Right renal cortex interstitium (tissue), 3 donors: ENCODE data around the gene SEMA5B. TPM values are rescaled to one million over a fixed set of nuclear protein-coding genes. Genes with fewer than 3 reads are reported as not detected.

Experiments used
- DNase-seq, 3 donors: peaks; one replicate each; pipeline ENCODE4 v3.0.0-alpha.2; 2013; ENCODE audit warnings: low read depth in 3 of 3, low spot score in 2 of 3
- polyA plus RNA-seq, 3 donors: library from polyadenylated mRNA; unstranded; fragments of 120-200 nt; gene quantifications; one replicate each; pipeline ENCODE4 v1.2.1, GENCODE V29; 2013; ENCODE audit not compliant: insufficient read length in 3 of 3

SEMA5B gene, protein sequence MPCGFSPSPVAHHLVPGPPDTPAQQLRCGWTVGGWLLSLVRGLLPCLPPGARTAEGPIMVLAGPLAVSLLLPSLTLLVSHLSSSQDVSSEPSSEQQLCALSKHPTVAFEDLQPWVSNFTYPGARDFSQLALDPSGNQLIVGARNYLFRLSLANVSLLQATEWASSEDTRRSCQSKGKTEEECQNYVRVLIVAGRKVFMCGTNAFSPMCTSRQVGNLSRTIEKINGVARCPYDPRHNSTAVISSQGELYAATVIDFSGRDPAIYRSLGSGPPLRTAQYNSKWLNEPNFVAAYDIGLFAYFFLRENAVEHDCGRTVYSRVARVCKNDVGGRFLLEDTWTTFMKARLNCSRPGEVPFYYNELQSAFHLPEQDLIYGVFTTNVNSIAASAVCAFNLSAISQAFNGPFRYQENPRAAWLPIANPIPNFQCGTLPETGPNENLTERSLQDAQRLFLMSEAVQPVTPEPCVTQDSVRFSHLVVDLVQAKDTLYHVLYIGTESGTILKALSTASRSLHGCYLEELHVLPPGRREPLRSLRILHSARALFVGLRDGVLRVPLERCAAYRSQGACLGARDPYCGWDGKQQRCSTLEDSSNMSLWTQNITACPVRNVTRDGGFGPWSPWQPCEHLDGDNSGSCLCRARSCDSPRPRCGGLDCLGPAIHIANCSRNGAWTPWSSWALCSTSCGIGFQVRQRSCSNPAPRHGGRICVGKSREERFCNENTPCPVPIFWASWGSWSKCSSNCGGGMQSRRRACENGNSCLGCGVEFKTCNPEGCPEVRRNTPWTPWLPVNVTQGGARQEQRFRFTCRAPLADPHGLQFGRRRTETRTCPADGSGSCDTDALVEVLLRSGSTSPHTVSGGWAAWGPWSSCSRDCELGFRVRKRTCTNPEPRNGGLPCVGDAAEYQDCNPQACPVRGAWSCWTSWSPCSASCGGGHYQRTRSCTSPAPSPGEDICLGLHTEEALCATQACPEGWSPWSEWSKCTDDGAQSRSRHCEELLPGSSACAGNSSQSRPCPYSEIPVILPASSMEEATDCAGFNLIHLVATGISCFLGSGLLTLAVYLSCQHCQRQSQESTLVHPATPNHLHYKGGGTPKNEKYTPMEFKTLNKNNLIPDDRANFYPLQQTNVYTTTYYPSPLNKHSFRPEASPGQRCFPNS
- polyA plus RNA-seq = 10 to 100 TPM; 17.5 to 25.6 (median 23.4) TPM

DNA sequence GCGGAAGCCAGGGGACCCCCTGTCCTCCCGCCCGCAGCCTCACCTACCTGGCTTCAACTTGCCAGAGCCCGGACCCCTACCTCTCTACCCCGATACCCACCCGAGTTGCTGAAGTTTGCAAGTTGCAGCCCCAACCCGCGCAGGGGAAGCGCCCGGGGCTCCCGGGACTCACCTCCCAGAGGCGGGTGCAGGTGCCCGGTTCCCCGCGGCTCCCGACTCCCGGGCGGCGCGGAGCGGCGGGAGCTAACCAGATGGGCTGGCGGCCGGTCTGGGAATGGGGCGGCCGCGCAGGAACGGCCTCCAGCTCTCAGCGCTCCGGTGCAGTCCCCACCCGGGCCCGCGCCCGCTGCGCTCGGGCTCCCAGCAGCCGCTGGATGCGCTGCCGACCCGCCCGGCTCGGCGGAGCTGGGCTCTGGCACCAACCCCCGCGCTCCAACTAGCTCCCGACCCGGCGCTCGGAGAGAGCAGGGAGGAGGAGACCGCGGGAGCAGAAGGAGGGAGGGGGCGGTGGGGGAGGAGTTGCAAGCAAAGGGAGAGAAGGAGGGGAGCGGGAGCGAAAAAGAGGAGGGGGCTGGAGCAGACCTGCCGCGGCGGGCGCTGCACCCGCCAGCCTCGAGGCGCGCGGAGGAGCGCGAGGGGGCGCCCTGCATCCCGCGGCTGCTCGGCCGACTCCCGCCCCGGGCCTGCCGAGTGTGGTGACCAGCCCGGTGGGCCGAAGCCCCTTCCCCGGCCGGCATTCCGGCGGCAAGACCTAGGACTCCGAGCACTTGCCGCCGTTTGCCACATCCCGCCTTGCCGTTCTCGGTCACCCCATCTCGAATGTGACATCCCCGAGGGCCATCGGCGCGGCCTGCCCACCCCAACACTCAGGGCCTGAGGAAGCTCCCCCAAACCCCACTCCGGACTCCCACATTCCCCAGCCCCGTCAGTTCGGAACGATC lies at the start of gene SEMA5B:
Gene SEMA5B (minus strand): TSS at position 472 of the 941 bp plus-strand sequence. CDS start 66,500 bp downstream, outside the sequence.
- DNase-seq = peak in 1 of 3 donors; percentile 58

DNA sequence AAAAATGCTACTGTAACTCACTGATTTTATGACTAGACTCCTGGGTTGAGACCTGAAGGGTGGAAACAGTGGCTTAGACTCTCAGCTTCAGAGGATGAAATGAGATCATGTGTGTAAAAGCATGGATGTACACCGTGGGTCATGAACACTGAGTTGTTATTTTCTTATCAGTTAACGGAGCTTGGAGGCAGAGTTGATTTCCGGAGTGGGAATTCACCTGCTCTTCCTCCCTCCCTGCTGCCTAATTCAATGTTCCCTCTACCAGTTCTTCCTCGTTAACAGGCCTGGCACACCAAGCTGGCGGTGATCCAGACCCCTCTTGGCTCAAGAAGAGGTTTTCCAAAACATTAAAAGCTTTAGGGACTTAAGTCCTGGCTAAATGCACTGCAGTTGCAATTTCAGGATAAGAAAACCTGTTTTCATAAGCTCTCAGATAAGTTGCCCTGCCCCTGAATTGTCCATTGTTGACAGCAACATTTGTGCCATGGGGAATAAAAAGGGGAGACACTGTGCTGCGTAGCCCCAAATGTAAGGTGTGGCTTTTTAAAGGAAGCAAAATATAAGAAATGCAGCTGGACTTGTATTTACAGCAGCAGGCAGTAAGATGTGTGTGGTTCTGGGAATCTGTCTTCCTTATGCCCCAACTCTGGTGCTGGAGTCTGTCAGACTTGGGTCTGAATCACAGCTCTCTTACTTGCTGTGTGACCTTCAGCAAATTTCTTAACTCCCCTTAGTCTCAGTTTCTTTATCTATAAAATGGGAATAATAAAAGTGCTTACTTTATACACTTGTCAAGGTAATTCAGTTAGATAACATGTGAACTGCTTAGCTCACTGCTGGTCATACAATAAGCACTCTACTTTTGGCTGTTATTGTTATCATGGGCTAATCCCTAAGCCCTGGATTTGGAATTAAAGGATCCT lies 49.2 kb upstream of the SEMA5B start:
- DNase-seq = no peak

- no peak for DNase-seq
These were observed 48.5 kb upstream of the SEMA5B start for GRCh38 chr3:123076112-123076495.

DNA sequence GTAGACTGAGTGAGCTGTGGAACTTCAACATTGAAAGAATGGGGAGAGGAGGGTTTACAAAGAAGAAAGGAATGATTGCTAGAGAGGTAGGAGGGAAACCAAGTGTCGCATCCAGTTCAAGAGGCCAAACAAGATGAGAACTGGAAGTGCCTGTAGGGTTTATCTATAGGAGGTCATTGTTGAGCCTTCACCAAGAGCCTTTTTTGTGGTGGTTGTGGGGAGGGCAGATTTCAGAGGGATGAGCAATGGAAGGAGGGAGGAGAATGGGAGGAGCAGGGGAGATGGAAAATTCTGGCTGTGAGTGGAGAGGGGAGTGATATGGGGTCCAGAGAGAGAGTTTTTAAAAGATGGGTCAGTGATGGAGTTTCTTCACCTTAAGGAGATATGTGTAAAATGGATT lies 47.8 kb upstream of the SEMA5B start:
- DNase-seq = no peak

GRCh38 chr3:123072564-123072963 lies 45.0 kb upstream of the SEMA5B start:
- no peak for DNase-seq

DNA sequence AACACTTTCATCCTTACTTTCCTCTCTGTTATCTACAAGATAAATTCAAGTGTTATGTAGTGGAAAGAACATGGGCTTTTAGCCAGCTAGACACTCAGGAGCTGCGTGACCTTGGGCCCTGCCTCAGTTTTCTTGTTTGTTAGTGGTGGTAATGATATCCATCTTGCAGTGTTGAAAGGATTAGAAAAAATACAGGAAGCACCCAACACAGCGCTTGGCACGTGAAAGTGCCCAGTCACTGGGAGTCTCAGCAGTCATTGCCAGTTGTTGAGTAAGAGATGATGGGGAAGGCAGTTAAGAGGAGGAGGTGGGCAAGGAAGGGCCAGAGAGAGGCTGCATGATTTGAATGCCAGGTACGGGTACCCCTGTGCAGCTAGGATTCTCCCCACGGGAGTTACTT lies 44.6 kb upstream of the SEMA5B start:
- no peak for DNase-seq

- no peak for DNase-seq
These were observed 44.0 kb upstream of the SEMA5B start for GRCh38 chr3:123071581-123071980.

DNA sequence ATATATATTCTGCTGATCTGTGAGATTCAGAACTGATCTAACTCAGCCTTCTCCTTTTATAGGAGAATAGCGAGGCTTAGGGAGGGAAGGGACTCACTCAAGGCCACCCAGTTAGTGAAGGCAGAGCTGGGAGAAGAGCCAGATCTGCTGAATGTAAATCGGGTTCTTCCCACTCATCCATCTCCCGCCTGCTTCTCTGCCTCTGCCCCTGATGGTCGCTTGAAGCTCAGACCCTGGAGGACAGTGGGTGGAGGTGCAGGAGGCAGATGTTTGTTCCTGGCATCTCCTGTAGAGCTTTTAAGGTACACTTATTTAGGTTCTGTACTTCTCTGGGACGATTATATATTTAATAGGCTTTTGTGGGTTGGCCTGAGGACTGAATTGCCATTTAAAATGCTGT lies 43.6 kb upstream of the SEMA5B start:
- no peak for DNase-seq

GRCh38 chr3:123070510-123070909 lies 42.9 kb upstream of the SEMA5B start:
- no peak for DNase-seq

DNA sequence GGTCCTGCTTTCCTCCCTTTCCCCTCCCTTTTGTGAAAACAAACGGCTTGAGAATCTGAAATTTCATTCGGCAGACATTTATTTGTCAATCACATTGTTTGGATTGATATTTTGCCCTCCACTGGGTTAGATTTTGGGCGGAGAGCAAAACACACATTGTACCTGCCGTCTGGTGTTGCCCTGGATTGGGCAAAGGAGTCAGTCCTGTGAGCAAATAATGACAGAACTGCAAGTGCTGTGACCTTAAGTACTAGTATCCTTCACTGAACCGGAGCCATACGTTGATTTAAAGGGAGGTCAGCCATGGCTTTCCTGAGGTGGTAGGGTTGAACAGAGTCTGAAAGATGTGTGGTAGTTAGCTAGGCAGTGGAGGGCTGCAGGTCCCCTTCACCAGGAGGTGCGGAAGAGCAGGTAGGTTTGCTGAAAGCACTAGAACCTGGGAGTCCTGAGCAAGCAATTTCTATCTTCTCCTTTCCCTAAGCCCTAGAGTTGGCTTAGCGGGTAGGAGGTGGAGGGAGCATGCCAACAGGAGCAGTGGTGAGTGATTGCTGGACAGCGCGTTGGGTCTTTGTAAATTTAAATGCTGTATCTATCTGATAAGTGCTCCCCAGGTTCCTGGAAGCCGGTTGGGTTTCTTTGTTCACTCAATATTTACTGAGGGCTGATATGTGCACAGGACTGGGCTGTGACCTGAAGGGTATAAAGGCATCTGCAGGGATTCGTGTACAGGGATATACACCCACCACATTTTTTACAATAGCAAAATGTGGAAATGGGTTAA lies 41.2 kb upstream of the SEMA5B start:
- DNase-seq = no peak

GRCh38 chr3:123067689-123068600 lies 40.4 kb upstream of the SEMA5B start:
- DNase-seq = no peak

- DNase-seq = peak; percentile 33 to 74 (median 58)
These were observed 39.5 kb upstream of the SEMA5B start, which contains the start of gene PDIA5 for GRCh38 chr3:123066896-123067688. Gene PDIA5, plus strand, starts transcription at chr3:123067025. Its CDS starts 140 bp downstream, at chr3:123067165.

DNA sequence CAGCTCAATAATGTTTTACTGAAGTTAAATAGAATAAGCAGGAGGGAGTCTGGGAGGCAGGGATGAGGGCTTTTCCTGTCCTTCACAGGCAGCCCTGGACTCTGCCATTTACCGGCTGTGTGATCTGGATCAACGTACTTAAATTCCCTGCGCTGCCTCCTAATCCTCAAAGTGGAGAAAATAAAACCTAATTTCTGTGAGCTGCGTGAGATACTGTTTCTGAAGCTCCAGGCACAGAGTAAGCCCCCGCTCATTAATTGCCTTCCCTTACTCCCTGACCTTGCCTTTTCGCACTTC lies 39.0 kb upstream of the SEMA5B start:
- DNase-seq = no peak

DNA sequence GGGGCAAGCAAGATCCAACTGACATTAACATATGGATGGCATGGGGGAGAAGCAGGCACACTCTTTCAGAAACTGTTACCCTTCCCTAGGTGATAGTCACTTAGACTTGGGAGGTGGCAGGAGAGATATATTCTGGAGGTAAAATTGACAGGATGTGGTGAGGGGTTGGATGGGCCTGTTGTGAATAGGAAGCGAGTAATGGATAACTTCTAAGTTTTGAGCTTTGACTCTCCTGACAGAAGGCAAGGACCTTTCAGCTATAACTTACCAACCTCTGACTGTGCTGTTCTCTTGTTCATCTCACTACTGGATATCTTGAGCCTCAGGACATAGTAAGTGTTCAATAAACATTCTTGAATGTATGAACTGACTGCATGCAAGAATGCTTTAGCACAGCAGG lies 37.4 kb upstream of the SEMA5B start:
- DNase-seq = no peak

DNA sequence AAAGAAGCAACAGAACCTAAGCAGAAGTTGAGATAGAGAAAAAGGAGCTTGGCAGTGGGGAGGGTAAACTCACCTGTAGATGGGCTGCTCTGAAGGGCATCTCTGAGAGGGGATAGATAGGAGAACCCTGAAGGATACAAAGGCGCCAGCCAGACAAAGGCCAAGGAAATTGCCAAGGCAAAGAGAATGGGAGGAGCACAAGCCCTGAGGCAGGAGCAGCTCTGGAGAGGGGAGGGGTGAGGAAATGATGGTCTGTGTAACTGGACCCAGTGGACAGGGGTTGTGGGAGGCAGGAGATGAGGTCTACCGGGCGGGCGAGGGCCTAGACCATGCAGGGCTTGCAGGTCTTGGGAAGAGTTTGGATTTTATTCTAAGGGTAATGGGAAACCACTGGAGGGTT lies 36.9 kb upstream of the SEMA5B start:
- no peak for DNase-seq

GRCh38 chr3:123063034-123063433 lies 35.5 kb upstream of the SEMA5B start:
- no peak for DNase-seq
